HepG2 (cell line): ENCODE data around the gene ZFR. TPM values are rescaled to one million over a fixed set of nuclear protein-coding genes. Genes with fewer than 3 reads are reported as not detected.

ENCODE experiments used
- ATF3 ChIP-seq: sonication (generic); formaldehyde crosslinking; IDR thresholded peaks from 2 replicates; pipeline ENCODE4 v1.4.0; 2020; ENCODE audit warnings: missing genetic modification reagents
- ATF6 ChIP-seq: sonication (generic); formaldehyde crosslinking; conservative IDR thresholded peaks from 2 replicates; pipeline ENCODE4 v1.4.0; 2020; ENCODE audit warnings: missing genetic modification reagents
- ATF7 ChIP-seq, 2 experiments: fragments of 450-650 bp in 1 of 2; sonication (generic) in 1 of 2; formaldehyde crosslinking in 1 of 2; IDR thresholded peaks; 2 replicates each; pipeline versions ENCODE4 v1.4.0 to v1.6.1; 2016 to 2020; ENCODE audit warnings: antibody characterized with exemption in 1 of 2, mild to moderate bottlenecking in 1 of 2, missing genetic modification reagents in 1 of 2
- GPN1 ChIP-seq: sonication (generic); formaldehyde crosslinking; IDR thresholded peaks from 2 replicates; pipeline ENCODE4 v1.5.1; 2020; ENCODE audit warnings: missing genetic modification reagents, borderline replicate concordance
- HCFC1 ChIP-seq: fragments of 150-350 bp; IDR thresholded peaks from 2 replicates; pipeline ENCODE4 v1.6.1; 2014; ENCODE audit warnings: low read depth, low read length
- HOMEZ ChIP-seq: IDR thresholded peaks from 2 replicates; pipeline ENCODE4 v1.6.1; 2016; ENCODE audit warnings: low read depth
- MBD4 ChIP-seq: IDR thresholded peaks from 2 replicates; pipeline ENCODE4 v1.6.1; 2012; ENCODE audit warnings: low read length, inconsistent platforms, borderline replicate concordance
- RFX3 ChIP-seq: IDR thresholded peaks from 2 replicates; pipeline ENCODE4 v1.6.1; 2016; ENCODE audit warnings: missing biosample characterization, missing genetic modification reagents
- SNAPC2 ChIP-seq: sonication (generic); formaldehyde crosslinking; IDR thresholded peaks from 2 replicates; pipeline ENCODE4 v1.8.1; 2022; ENCODE audit warnings: mild to moderate bottlenecking, missing genetic modification reagents
- SNRNP70 ChIP-seq: fragments of 200-400 bp; formaldehyde crosslinking; IDR thresholded peaks from 2 replicates; pipeline ENCODE4 v1.6.1; 2017; ENCODE audit warnings: mild to moderate bottlenecking, low read depth, low read length, moderate library complexity
- SOX6 ChIP-seq, 2 experiments: fragments of 450-650 bp in 1 of 2; sonication (generic) in 1 of 2; formaldehyde crosslinking in 1 of 2; IDR thresholded peaks; 2 replicates each; pipeline versions ENCODE4 v1.4.0 to v1.6.1; 2017 to 2020; ENCODE audit warnings: antibody characterized with exemption in 1 of 2, mild to moderate bottlenecking in 1 of 2, missing genetic modification reagents in 1 of 2
- TAF1 ChIP-seq: sonication (generic); formaldehyde crosslinking; IDR thresholded peaks from 2 replicates; pipeline ENCODE4 v1.4.0; 2020; ENCODE audit warnings: missing genetic modification reagents
- THYN1 ChIP-seq: sonication (generic); formaldehyde crosslinking; IDR thresholded peaks from 2 replicates; pipeline ENCODE4 v1.8.1; 2023; ENCODE audit warnings: low read depth, mild to moderate bottlenecking, moderate library complexity, missing genetic modification reagents, borderline replicate concordance
- ZBTB1 ChIP-seq: sonication (generic); formaldehyde crosslinking; IDR thresholded peaks from 2 replicates; pipeline ENCODE4 v1.4.0; 2020; ENCODE audit warnings: missing genetic modification reagents, borderline replicate concordance
- ZBTB46 ChIP-seq: sonication (generic); formaldehyde crosslinking; IDR thresholded peaks from 2 replicates; pipeline ENCODE4 v1.4.0; 2020; ENCODE audit warnings: mild to moderate bottlenecking, missing genetic modification reagents, borderline replicate concordance
- ZBTB7B ChIP-seq: sonication (generic); formaldehyde crosslinking; IDR thresholded peaks from 2 replicates; pipeline ENCODE4 v1.4.0; 2020; ENCODE audit warnings: missing genetic modification reagents
- ZNF414 ChIP-seq: sonication (generic); formaldehyde crosslinking; IDR thresholded peaks from 2 replicates; pipeline ENCODE4 v1.5.0; 2020; ENCODE audit warnings: missing genetic modification reagents
- ZNF431 ChIP-seq: sonication (generic); formaldehyde crosslinking; IDR thresholded peaks from 2 replicates; pipeline ENCODE4 v1.9.0; 2022; ENCODE audit warnings: missing genetic modification reagents, low read depth, mild to moderate bottlenecking, borderline replicate concordance
- ZNF567 ChIP-seq: sonication (generic); formaldehyde crosslinking; IDR thresholded peaks from 2 replicates; pipeline ENCODE4 v1.8.1; 2023; ENCODE audit warnings: mild to moderate bottlenecking, missing genetic modification reagents, borderline replicate concordance
- ZNF569 ChIP-seq: sonication (generic); formaldehyde crosslinking; IDR thresholded peaks from 2 replicates; pipeline ENCODE4 v1.5.0; 2020; ENCODE audit warnings: mild to moderate bottlenecking, missing genetic modification reagents, moderate library complexity, borderline replicate concordance
- ZNF598 ChIP-seq: sonication (generic); formaldehyde crosslinking; IDR thresholded peaks from 2 replicates; pipeline ENCODE4 v1.5.1; 2020; ENCODE audit warnings: mild to moderate bottlenecking, missing genetic modification reagents, borderline replicate concordance
- ZNF720 ChIP-seq: sonication (generic); formaldehyde crosslinking; IDR thresholded peaks from 2 replicates; pipeline ENCODE4 v1.4.0; 2020; ENCODE audit warnings: missing genetic modification reagents
- ZSCAN25 ChIP-seq: sonication (generic); formaldehyde crosslinking; IDR thresholded peaks from 2 replicates; pipeline ENCODE4 v1.8.0; 2022; ENCODE audit warnings: mild to moderate bottlenecking, missing genetic modification reagents
- polyA plus RNA-seq, 8 experiments: library from polyadenylated mRNA; depleted of rRNA in 3 of 8; stranded (reverse) in 7 of 8; unstranded in 1 of 8; fragments of >200 nt; fragmentation: Illumina TruSeq in 4 of 8; extraction: Trizol in 4 of 8; gene quantifications; 2 replicates each; pipeline versions ENCODE4 v1.2.1 to v1.2.3, GENCODE V29; 2011 to 2016; ENCODE audit warnings: low read depth in 4 of 8, missing spikeins in 1 of 8, mixed read lengths in 1 of 8; ENCODE audit not compliant: insufficient read depth in 1 of 8
- total RNA-seq, 5 experiments: library from RNA; depleted of rRNA; stranded (reverse); fragments of >200 nt; fragmentation: Illumina TruSeq; extraction: Trizol; gene quantifications; 2 replicates each; pipeline ENCODE4 v1.2.3, GENCODE V29; 2016; ENCODE audit warnings: low read depth in 1 of 5

Gene ZFR
- total and polyA plus RNA-seq, 2 of the 13 experiments (the other 11 are each of a cell fraction or from before 2014, with no cell fraction given) = 89.0 to 92.8 TPM

GRCh38 chr5:32390819-32391591, 53.5 kb downstream of the ZFR start (continued):
- no peak for TF ChIP-seq ZNF598 (CRISPR knock-in tag)
- no peak for TF ChIP-seq ZBTB7B (CRISPR knock-in tag)
- no peak for TF ChIP-seq MBD4
- no peak for TF ChIP-seq ZNF569 (CRISPR knock-in tag)
- no peak for TF ChIP-seq GPN1 (CRISPR knock-in tag)
- no peak for TF ChIP-seq SNAPC2 (CRISPR knock-in tag)
- no peak for TF ChIP-seq HCFC1
- TF ChIP-seq ZNF431 = no peak
- 0 out of 2 replicates have a peak, but pooled peaks have one; percentile 22 for TF ChIP-seq ATF3
- no peak for TF ChIP-seq ZNF567
- no peak for TF ChIP-seq ZBTB46 (CRISPR knock-in tag)
- TF ChIP-seq SOX6 (IDR thresholded peaks at IDR 0.05) = no peak
- peak; percentile 71 for TF ChIP-seq SOX6 (CRISPR knock-in tag; IDR thresholded peaks at IDR 0.05)
- TF ChIP-seq RFX3 = peak; percentile 45; the same call in 1 of the 2 replicates
- TF ChIP-seq ZNF720 = no peak
- no peak for TF ChIP-seq SNRNP70
- no peak for TF ChIP-seq ZSCAN25 (CRISPR knock-in tag)
- peak; percentile 57 for TF ChIP-seq HOMEZ (CRISPR knock-in tag)
- TF ChIP-seq ATF6 (CRISPR knock-in tag) = no peak
- TF ChIP-seq TAF1 (CRISPR knock-in tag) = no peak
- no peak for TF ChIP-seq ZNF414 (CRISPR knock-in tag)
- TF ChIP-seq ZBTB1 (CRISPR knock-in tag) = no peak
- TF ChIP-seq ATF7 (IDR thresholded peaks at IDR 0.05) = peak; percentile 3; the same call in 1 of the 2 replicates
- no peak for TF ChIP-seq ATF7 (CRISPR knock-in tag; IDR thresholded peaks at IDR 0.05)
- no peak for TF ChIP-seq THYN1
